ENCODE measurements around the gene TMEM95.

Gene TMEM95, protein sequence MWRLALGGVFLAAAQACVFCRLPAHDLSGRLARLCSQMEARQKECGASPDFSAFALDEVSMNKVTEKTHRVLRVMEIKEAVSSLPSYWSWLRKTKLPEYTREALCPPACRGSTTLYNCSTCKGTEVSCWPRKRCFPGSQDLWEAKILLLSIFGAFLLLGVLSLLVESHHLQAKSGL

DNA sequence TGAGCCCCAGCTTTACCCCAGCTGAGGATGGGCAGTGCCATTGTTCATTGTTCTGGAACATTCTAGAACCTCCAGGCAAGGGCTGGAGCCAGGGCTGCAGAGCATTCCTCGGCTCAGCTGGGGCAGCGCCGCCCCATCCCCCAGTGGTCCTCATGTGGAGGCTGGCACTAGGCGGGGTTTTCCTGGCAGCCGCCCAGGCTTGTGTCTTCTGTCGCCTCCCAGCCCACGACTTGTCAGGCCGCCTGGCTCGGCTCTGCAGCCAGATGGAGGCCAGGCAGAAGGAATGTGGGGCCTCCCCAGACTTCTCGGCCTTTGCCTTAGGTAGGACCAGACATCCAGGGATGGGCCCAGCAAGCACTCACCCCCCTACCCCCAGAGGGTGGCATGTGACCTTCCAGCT is at the start of gene TMEM95:
TSS of gene TMEM95 (plus strand) at position 104 of the 400 bp plus-strand sequence. CDS start at position 153, 49 bp downstream.
- in situ Hi-C loops (cut with HindIII; ENCODE audit: low pct_ligation_motif_present, low pct_unique_long_range_greater_than_20kb, low sequenced_read_pairs): no loop called here
- DNase-seq: no peak

DNA sequence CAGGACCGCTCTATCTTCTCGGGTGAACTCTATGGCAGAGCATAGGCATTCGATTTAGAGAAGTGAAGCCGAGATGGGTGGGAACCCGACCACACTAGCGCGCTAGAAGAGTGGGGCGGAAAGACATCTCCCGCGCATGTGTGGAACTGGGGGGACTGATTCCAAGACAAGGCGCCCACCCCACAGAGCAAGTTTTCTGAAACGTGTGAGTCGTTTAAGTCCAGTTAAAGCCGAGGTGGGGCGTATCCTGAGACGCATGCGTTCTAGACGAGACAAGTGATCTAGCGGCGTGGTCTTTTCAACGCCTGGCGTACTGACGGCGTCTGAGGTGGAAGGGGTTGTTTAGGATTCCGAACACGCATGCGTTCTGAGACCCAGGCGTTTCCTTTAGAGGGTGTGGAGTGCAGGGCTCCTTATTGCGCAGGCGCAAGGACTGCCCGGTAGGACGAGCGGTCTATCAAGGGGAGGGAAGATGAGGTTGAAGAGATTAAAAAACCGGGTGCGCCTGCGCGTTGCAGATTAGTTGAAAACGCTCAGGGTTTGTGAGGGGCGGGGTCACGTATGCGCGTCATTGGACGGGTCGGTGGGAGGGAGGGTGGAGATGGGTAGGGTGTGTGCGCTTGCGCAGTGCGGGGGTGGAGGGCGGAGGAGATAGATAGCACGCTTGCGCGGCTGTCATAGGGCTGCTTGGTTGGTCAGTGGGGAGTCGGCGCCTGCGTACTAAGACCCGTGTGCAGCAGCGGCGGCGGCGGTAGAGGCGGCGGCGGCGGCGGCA is 47.9 kb upstream of the TMEM95 start, which contains the start of gene EIF5A:
TSS of gene EIF5A (plus strand) at position 718 of the 775 bp plus-strand sequence. CDS start 2,008 bp downstream, outside the sequence.
- peak; percentile 100 for DNase-seq
- in situ Hi-C loops (cut with HindIII; ENCODE audit: low pct_ligation_motif_present, low pct_unique_long_range_greater_than_20kb, low sequenced_read_pairs): no loop called here

DNA sequence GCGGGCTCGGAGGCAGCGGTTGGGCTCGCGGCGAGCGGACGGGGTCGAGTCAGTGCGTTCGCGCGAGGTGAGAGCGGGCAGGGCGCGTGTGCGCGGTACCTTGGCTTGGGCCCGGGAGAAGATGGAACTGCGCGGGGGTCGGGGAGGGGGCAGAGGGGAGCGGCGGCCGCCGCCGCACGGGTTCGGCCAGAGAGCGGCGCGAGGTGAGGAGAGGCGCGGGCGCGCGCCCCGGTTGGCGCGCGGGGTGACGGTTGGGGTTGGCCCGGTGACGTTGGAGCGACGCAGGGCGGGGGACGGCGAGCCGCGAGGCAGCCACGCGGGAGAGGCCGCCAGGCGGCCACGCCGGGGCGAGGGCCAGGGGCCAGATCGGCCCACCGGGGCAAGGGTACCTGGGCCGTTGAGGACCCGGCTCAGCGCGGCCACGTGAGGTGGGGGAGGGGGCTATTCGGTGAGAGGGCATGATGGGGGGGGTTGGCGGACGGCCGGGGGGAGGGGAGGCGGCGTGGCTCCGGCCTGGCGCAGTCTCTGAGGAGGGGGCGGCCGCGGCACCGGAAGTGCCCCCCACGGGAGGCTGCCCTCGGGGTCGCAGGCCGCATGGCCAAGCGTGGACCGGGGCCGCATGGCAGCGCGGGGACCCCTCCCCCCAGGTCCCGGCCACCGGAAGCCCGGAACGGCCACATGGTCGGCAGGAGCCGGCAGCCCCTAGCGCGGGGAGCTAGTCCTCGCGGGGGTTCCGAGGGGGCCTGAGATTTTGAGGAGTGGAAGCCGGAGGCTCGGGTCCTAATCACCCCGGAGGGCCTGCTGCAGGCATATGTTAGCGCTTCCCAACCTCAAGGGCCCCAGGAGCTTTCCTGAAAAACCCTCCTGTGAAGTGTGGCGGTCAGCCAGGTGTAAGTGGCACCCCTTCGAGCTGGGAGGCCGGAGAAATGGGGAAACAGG is 47.0 kb upstream of the TMEM95 start:
- in situ Hi-C loops (cut with HindIII; ENCODE audit: low pct_ligation_motif_present, low pct_unique_long_range_greater_than_20kb, low sequenced_read_pairs): no loop called here
- peak; percentile 53 for DNase-seq

- peak; percentile 90 for DNase-seq
- in situ Hi-C loops (cut with HindIII; ENCODE audit: low pct_ligation_motif_present, low pct_unique_long_range_greater_than_20kb, low sequenced_read_pairs): no loop called here
Measured at GRCh38 chr17:7308625-7309433, 46.1 kb upstream of the TMEM95 start.

DNA sequence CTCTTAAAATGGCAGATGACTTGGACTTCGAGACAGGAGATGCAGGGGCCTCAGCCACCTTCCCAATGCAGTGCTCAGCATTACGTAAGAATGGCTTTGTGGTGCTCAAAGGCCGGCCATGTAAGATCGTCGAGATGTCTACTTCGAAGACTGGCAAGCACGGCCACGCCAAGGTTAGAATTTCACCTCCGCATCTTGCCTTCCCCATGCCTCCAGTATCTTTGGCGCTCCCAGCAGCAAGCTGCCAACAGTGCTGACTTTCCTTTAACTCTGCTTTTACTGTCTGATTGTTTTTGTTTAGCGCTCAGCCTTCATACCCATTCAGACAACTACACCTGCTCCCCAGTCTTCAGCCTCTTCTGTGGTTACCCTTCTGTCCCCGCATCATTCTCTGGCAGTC is 45.3 kb upstream of the TMEM95 start:
- in situ Hi-C loops (cut with HindIII; ENCODE audit: low pct_ligation_motif_present, low pct_unique_long_range_greater_than_20kb, low sequenced_read_pairs): no loop called here
- no peak for DNase-seq

GRCh38 chr17:7311110-7311705 is 43.7 kb upstream of the TMEM95 start:
- in situ Hi-C loops (cut with HindIII; ENCODE audit: low pct_ligation_motif_present, low pct_unique_long_range_greater_than_20kb, low sequenced_read_pairs): no loop called here

DNA sequence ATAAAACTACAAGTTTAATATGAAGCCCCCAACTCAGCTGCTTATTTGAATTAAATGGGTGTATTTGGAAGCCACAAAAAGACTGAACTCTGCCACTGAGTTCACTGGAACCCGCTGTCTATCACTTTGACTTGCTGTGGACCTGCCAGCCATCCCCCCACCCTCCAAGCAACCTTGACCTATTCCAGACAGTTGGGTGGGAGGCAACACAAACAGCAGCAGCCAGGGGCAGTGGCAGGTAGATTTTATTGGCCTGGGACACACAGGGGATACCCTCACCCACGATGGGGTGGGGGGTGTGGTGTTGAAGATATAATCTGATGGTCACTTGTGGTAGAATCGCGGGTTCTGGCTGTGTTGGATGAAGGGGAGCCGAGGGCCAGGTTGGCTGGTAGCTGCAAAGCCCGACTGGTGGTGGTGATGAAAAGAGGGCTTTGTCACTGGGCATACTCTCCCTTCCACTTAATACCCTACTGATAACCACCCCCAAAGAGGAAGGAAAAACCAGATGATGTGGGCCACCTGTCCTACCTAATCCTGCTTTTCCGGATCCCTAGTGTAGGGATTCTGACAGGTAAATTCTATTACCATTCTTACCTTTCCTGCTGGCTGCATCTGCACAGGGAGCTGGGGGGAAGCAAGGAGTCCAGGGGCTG is 42.4 kb upstream of the TMEM95 start:
- in situ Hi-C loops (cut with HindIII; ENCODE audit: low pct_ligation_motif_present, low pct_unique_long_range_greater_than_20kb, low sequenced_read_pairs): no loop called here
- DNase-seq: no peak

More at GRCh38 chr17:7311110-7311705, 43.7 kb upstream of the TMEM95 start:
- DNase-seq: no peak

- peak; percentile 26 for DNase-seq
- in situ Hi-C loops (cut with HindIII; ENCODE audit: low pct_ligation_motif_present, low pct_unique_long_range_greater_than_20kb, low sequenced_read_pairs): no loop called here
Measured at GRCh38 chr17:7313088-7313889, 41.7 kb upstream of the TMEM95 start.

DNA sequence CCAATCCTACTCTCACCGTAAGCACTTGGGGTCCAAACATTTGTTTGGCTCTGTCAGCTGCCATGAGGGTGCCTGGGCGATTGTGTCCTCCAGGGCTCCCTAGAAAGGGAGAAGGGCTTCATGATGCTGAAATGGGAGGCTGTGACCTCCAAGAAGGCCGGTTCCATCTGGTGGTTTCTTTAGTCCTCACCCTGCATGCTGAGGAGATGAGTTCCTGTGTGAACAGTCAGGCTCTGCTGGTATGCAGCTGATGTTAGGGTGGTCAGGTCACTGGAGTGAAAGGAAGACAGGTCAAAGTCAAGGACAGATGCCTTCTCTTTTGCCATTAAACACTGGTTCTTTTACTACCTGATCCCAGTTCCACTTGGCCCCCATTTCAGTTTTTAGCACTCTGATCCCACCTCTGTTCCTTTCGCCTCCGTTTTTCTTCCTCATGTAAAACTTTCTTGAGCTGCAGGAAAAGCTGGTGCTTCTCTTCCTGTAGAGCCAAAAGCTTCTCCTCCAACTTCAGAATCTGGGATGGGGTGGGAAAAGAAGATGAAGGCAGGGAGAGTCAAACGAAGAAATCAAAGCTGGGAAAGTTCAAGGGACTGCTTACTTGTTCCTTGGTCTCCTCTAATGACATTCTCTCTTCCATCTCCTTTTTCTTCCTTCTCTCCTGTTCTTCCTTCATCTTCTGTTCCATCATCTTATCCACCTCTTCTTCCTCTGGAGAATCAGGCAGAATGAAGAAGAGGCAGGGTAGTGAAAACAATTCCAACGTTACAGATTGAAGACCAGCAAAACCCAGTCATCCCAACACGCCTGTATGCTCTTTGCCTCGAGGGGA is 40.9 kb upstream of the TMEM95 start:
- in situ Hi-C loops (cut with HindIII; ENCODE audit: low pct_ligation_motif_present, low pct_unique_long_range_greater_than_20kb, low sequenced_read_pairs): no loop called here
- DNase-seq: peak; percentile 50

DNA sequence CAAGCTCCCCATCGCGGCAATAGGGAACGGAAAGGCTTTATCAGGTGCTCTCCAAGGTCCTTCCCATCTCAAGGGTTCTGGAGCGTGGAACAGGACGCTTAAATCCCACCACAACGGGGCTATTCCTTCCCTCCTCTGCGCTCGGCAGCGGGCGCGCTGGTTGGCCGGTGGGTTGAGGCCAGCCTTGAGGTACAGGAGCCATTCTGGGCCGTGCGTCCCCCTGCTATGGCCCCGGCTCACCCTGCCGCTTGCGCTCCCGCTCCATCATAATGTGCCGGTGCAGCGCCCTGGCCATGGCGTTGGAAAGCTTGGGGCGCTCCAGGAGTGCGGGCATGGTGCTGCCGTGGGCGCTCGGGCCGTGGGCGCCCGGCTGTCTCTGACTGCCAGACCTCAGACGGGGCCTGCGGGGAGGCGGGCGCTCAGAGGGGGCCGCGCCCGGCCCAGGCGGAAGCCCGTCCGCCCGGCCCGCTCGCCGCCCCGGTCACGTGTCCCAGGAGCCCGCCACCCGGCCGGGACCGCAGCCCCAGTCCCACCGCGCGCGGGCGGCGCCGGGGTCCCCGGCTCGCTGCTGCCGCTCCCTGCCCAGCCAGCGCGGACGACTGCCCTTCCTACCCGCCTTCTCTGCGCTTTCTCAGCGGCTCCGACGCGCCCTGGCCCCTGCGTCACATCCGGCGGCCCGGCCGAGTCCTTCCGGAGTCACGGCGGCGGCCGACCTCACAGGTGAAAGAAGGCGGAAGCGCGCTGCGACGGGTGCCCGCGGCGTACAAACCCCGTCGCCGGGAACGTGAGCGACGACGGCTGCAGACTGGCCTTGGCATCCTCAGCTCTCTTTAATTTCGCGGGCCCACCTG is 40.0 kb upstream of the TMEM95 start, which contains the start of gene GPS2:
TSS of gene GPS2 (minus strand) at position 642 of the 851 bp plus-strand sequence. CDS start at position 334, 308 bp downstream.
- in situ Hi-C loops (cut with HindIII; ENCODE audit: low pct_ligation_motif_present, low pct_unique_long_range_greater_than_20kb, low sequenced_read_pairs): no loop called here

GRCh38 chr17:7315570-7316235 is 39.3 kb upstream of the TMEM95 start:
- DNase-seq: no peak
- in situ Hi-C loops (cut with HindIII; ENCODE audit: low pct_ligation_motif_present, low pct_unique_long_range_greater_than_20kb, low sequenced_read_pairs): no loop called here

More for the DNA sequence above, 40.0 kb upstream of the TMEM95 start, which contains the start of gene GPS2:
- peak; percentile 89 for DNase-seq

DNA sequence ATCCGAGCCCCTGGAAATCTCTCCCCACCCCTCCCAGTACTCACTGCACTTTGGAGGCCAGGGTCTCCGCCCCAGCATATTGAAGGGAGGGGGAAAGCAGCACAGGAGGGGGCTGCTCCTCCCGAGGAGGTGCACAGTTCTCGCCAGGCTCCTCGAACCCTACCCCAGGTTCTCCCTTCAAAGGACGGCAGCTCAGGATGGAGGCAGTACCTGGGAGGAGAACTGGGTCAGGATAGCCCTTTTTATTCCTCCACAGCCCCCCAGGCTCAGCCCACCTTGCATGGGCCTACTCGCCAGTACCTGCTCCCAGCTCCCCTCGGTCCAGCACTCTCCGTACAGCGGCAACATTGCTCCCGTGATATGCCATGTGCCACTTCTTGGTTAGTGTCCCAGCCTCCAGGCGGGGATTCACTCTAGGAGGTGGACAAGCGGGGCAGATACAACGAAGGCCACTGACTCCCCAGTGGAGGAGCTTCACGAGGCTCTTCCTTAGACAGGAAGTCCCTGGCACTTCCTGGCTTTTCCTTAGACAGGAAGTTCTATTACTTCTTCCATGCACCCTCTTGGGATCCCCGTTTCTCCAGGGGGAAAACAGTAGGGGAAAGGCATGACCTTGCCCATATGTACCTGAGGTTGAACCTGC is 37.7 kb upstream of the TMEM95 start:
- in situ Hi-C loops (cut with HindIII; ENCODE audit: low pct_ligation_motif_present, low pct_unique_long_range_greater_than_20kb, low sequenced_read_pairs): no loop called here
- no peak for DNase-seq

- no peak for DNase-seq
- in situ Hi-C loops (cut with HindIII; ENCODE audit: low pct_ligation_motif_present, low pct_unique_long_range_greater_than_20kb, low sequenced_read_pairs): no loop called here
Measured at GRCh38 chr17:7318121-7318860, 36.7 kb upstream of the TMEM95 start.
